DOHH2 (cell line): ENCODE data around the gene APOL4.
"Not testable (repeated sequence)": the region's sequence is repeated elsewhere in the genome, so short reads cannot be mapped to it uniquely, and the experiment has no call there.

Source experiments
- EZH2phosphoT487 ChIP-seq: fragments of 200-600 bp; sonication (generic); IDR thresholded peaks from 2 replicates; pipeline ENCODE4 v1.6.1; 2017; ENCODE audit warnings: borderline replicate concordance, mild to moderate bottlenecking, antibody characterized with exemption, low read length, moderate library complexity, mixed read lengths
- TF ChIP-seq, protein P1 (sequence below): fragments of 200-600 bp; sonication (generic); IDR thresholded peaks from one replicate; pipeline ENCODE4 v1.5.1; 2014; ENCODE audit warnings: antibody characterized with exemption, mild to moderate bottlenecking, low read depth, low read length; ENCODE audit not compliant: poor library complexity, severe bottlenecking

DNA sequence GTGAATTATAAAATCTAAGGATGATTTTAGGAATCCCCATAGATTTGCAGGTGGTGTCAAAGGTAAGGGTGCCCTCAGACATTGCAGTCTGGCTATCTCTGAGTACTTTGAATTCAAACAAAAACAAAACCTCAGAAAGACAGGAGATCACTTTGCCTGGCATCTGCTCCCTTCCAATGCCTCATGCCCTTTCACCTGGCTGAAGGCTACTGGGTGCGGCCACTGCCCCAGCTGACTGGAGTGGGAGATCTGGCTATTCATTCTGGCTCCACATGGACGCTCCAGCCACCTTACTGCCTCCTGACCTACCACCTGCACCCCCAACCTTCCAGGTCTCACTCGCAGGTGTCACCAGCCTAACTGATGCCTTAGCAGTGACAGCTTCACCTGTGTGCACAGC, 28.0 kb upstream of the APOL4 start:
- TF ChIP-seq, protein P1, sequence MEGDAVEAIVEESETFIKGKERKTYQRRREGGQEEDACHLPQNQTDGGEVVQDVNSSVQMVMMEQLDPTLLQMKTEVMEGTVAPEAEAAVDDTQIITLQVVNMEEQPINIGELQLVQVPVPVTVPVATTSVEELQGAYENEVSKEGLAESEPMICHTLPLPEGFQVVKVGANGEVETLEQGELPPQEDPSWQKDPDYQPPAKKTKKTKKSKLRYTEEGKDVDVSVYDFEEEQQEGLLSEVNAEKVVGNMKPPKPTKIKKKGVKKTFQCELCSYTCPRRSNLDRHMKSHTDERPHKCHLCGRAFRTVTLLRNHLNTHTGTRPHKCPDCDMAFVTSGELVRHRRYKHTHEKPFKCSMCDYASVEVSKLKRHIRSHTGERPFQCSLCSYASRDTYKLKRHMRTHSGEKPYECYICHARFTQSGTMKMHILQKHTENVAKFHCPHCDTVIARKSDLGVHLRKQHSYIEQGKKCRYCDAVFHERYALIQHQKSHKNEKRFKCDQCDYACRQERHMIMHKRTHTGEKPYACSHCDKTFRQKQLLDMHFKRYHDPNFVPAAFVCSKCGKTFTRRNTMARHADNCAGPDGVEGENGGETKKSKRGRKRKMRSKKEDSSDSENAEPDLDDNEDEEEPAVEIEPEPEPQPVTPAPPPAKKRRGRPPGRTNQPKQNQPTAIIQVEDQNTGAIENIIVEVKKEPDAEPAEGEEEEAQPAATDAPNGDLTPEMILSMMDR = not testable (repeated sequence)
- TF ChIP-seq EZH2phosphoT487 = not testable (repeated sequence)
